Pulmonary artery endothelial cell (primary cell): ENCODE data around the gene FOXG1. TPM values are rescaled to one million over a fixed set of nuclear protein-coding genes. Genes with fewer than 3 reads are reported as not detected.

Experiments
- DNase-seq: peaks from one replicate; pipeline ENCODE4 v3.0.0-alpha.2; 2011; ENCODE audit warnings: low read depth, low spot score
- total RNA-seq: library from RNA; depleted of rRNA; stranded (reverse); fragments of >200 nt; gene quantifications from 2 replicates; pipeline ENCODE4 v1.2.3, GENCODE V29; 2014

FOXG1 gene
- total RNA-seq, 1 donor from 2014 or later: 0.26 TPM

DNA sequence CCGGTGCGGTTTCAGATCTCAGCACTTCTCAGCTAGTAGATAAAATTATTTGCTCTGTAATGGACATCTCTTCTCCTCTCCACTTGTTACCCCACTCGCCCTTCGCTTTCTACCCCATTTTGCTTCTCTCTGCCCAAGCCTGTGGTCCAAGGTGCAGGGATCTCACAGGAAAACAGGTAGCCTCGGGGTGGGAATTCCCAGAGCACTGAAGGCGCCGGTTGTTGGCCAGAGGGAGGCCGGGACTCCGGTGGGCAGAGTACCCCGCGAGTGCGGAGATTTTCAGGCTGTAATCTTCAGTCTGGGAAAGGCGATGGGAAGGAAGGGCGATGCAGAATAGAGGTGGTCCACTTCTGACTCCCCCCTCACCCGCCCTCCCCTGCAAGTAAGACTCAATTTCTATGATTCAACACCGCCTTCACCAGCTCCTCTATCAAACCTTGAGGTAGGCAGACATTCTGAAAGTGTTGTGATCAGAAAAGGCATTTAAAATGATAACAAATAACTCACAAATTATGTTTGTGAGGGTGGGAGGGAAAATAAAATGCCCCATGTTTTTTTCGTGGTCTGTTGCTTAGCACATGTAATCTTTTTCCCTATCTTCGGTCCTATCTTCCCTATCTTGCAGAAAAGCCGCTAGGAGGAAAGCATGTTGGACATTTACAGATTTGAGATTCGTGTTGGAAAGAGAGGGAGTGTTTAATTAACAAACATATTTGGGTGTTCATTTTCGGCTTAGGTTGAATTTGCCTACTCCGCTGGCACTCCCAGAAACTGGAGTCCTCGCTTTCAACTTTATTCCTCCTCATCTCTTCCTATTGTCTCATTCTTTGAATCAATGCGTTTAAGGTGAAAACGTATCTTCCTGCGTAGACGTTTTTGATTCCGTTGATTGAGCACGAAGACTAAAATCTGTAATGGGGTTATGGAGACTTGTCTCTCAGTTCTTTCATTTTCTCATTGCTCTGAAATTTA is 8.5 kb downstream of the FOXG1 start:
- DNase-seq: no peak

GRCh38 chr14:28776482-28777266 is 10.1 kb downstream of the FOXG1 start:
- DNase-seq: no peak

DNA sequence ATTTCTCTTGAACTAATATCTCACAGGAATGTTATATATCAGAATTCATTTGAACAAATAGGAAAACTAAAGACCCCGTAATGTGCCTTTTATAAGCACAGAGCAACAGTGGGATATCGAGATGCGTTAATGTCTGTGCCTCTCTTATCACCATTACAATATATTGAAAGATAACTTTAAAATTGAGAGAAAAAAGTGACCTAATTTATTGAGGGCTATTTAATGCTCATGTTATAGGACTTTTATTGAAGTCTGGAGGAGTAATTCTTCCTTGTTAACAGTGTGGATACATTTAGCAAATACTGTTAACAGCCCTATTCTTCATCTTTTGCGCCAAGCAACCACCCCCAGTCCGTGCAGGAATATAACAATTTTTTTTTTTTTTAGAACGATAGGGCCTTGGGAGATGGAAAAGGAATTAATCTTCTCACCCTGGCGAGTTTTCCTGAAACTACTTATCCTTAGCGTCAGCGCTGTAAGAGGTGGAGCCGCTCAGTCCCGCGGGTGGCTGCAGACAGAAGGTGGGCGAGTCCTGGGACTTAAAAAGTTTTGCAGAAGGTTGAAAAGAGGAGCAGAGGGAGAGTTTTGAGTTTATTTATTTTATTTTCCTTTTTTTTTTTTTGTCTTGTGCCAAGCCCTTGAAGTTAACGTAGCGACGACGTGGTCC is 11.0 kb downstream of the FOXG1 start:
- no peak for DNase-seq

DNA sequence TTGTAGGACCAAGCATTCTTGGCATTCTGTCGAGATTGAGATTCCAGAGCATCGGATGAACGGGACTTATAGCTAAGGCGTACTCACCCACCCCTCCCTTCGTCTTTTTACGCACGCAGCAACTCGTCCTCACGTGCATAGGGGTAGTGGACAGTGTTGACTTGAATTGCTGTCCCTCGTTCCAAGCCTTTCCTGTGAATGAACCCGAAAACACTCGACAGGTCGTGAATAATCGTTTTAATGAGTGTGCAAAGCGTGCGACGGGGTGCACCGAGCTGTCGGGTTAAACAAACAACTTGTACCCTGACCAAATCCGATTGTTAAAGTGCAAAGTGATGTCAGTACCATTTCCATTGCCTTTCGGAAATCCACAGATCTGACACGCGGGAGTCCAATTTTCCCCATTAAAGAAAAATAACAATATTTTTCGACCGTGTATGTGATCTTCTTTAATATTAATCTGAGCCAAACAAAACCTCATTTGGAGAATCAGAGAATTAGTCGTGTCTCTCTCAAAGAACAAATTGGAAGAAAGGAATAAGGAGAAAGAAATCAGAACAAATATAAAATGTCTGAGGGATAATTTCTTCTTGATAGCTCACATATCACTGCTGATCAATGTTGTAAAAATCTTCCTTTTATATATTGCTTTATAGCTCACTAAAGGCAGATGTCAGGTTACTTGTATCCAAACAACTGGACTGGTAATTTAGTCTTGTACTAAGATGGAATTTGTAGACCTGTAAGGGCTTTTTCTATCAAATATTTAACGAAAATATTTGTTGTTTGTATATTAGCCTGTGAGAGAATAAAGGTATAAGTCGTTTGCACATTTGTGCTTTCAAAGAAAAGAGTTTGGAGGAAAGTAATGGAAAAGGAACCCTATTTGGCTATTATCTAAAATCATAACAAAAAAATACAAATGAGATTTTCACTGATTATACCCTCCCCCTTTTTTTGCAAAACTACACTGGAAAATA is 11.8 kb downstream of the FOXG1 start:
- DNase-seq: no peak

- DNase-seq: no peak
Measured at GRCh38 chr14:28779456-28779855, 12.9 kb downstream of the FOXG1 start.

- DNase-seq: no peak
Measured at GRCh38 chr14:28780843-28781820, 14.5 kb downstream of the FOXG1 start.

- no peak for DNase-seq
Measured at GRCh38 chr14:28782301-28782700, 15.7 kb downstream of the FOXG1 start.

DNA sequence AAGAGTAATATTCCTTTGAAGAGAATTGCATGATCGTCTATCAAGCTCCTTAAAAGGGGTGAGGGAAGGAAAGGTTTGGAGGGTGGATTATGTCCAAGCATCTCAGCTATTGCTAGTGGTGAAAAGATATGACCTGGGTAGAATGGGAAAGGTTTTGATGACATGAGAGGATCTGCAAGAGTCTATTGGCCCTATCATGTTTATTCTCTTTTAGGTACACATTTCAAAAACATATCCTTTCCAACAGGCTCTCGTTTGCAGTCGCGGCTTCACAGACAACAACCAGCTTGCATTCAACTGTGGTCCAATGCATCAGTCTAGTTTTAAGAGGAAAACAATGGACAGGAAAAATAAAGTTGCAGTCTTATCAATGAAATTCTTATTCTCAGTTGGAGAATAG is 17.1 kb downstream of the FOXG1 start:
- DNase-seq: no peak

GRCh38 chr14:28784096-28785048 is 17.8 kb downstream of the FOXG1 start:
- no peak for DNase-seq

DNA sequence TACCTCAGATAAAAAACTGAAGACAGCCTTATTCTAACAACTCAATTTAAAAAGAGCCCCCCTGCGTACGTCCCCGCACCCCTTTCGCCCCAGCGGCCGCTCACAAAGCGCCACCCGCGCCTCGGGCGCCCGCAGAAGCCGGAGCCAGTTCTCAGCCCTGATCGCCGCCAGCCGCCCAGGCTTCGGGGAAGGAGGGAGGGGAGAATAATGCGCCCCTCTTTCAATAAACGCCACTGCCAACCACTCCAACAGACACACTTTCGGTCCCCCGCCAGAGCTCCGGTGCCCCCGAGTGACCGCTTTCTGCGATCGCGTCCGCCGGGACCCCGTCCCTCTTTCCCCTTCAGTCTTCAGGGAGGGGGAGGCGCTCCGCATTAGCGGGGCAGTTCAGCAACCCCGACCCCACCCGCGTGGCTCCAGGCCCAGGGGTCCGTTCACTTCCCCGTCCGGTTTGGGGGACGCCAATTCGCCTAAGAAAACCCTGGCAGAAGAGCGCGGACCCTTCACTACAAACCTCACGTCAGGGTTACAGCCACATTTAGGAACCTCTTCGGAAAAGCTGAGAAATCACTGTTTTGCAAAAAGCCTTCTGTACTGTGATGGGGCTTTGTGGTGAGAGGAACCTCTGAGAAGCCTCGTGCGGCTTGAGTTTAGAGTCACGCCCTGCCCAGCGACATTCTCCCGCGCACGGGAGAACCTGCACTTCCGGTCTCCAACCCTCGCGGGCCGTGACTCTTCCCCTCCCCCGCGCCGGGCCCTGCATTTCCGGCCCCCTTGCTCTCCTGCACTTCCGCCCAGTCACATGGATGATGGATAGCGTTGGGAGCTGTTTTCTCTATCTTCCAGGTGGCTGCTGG is 18.7 kb downstream of the FOXG1 start:
- DNase-seq: no peak

DNA sequence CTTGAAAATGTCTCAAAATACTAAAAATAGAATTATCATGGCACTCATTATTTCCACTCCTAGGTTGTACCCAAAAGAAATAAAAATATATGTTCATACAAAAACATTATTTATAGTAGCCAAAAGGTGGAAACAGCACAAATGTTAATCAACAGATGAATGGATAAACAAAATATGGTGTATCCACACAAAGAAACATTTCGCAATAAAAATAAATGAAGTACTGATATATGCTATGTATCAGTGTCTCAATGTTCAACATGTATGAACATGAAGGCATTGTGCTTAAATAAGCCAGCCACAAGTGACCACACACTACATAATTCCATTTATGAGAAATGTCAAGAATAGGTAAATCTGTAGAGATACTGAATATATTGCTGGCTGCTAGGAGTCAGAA is 40.9 kb downstream of the FOXG1 start:
- no peak for DNase-seq

GRCh38 chr14:28813810-28814209 is 47.2 kb downstream of the FOXG1 start:
- DNase-seq: no peak
